Measurements from ENCODE around the gene STRIP1. TPM values are rescaled to one million over a fixed set of nuclear protein-coding genes. Genes with fewer than 3 reads are reported as not detected.
A peak's percentile ranks its signal among the peaks of the same experiment; 100 is the strongest.

Gene STRIP1
- total and polyA plus RNA-seq, 2 donors (not counting 1 experiment from before 2014, with no cell fraction given), result 17.2 to 43.8 TPM

DNA sequence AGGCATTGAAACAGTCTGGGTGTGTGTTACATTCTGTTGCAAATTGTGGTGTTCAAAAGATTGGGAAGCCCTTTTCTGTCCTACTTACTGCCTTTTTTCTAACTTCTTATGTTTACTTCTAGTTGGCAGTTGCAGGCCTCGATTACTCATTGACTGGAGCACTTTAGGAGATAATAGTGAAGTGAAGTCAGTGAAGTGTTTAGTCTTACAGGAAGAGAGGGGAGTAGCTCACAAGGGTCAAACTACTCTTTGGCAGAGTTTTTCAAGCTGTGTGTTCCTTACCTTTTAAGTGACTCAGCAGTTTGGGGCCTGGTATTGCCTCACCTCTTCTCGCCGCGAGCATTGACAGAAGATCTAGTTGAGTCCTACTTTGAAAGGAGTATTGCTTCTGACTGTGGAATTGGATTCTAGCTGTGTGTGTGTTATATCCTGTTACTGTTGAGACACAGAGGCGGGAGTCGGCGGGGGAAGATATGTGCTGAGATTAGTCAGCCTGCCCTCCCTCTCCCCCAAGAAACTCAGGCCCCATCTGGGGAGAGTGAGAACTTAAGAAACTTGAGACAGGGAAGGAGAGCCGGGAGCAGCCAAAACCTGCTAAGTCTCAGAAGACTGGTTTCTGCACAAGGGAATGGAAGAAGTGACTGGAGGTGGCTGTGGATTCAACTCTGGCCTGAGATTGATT is 30.5 kb upstream of the STRIP1 start:
- Histone ChIP-seq H3K27ac (ENCODE audit: insufficient read depth, low read length) (peak overlapping the region; percentile 73), H3K79me2 (ENCODE audit: control insufficient read depth, insufficient read depth, low read length) (peaks cover 32% of the 10 kb centered on the region), H3K36me3 (ENCODE audit: control insufficient read depth, insufficient read depth, low read length) (no peaks in the 10 kb centered on the region), H3K27me3 (ENCODE audit: control insufficient read depth, insufficient read depth, low read length) (no peaks in the 10 kb centered on the region), H3K4me1 (ENCODE audit: control insufficient read depth, extremely low read depth, insufficient read depth, low read length) (peaks cover 22% of the 10 kb centered on the region), H4K20me1 (ENCODE audit: control insufficient read depth, extremely low read depth, insufficient read depth, low read length) (no peaks in the 10 kb centered on the region), H3K4me2 (ENCODE audit: extremely low read depth, insufficient read depth, low read length) (peak overlapping the region; percentile 87), H2AFZ (ENCODE audit: low read length) (no peak overlapping the region), H3K9ac (ENCODE audit: insufficient read depth, low read length) (peak overlapping the region; percentile 14), H3K4me3 (replicated peaks in 1 of 4; ENCODE audit: control extremely low read depth in 1 of 4, insufficient read depth in 1 of 4, low read depth in 3 of 4, low read length in 4 of 4) (peak overlapping the region; percentile 5 to 37 (median 28)), H3K9me3 (ENCODE audit: control insufficient read depth, insufficient read depth, low read depth, low read length) (no peaks in the 10 kb centered on the region)
- TF ChIP-seq, protein P1, sequence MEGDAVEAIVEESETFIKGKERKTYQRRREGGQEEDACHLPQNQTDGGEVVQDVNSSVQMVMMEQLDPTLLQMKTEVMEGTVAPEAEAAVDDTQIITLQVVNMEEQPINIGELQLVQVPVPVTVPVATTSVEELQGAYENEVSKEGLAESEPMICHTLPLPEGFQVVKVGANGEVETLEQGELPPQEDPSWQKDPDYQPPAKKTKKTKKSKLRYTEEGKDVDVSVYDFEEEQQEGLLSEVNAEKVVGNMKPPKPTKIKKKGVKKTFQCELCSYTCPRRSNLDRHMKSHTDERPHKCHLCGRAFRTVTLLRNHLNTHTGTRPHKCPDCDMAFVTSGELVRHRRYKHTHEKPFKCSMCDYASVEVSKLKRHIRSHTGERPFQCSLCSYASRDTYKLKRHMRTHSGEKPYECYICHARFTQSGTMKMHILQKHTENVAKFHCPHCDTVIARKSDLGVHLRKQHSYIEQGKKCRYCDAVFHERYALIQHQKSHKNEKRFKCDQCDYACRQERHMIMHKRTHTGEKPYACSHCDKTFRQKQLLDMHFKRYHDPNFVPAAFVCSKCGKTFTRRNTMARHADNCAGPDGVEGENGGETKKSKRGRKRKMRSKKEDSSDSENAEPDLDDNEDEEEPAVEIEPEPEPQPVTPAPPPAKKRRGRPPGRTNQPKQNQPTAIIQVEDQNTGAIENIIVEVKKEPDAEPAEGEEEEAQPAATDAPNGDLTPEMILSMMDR (conservative IDR thresholded peaks at IDR 0.05 in 1 of 2, IDR thresholded peaks at IDR 0.05 in 1 of 2; ENCODE audit: low read depth in 1 of 2, low read length in 2 of 2), result no peak
- no peak for TF ChIP-seq EZH2 (IDR thresholded peaks at IDR 0.05; ENCODE audit: low read length, missing control alignments)
- peak; percentile 98 to 99 for DNase-seq (ENCODE audit: low read depth in 2 of 2)

DNA sequence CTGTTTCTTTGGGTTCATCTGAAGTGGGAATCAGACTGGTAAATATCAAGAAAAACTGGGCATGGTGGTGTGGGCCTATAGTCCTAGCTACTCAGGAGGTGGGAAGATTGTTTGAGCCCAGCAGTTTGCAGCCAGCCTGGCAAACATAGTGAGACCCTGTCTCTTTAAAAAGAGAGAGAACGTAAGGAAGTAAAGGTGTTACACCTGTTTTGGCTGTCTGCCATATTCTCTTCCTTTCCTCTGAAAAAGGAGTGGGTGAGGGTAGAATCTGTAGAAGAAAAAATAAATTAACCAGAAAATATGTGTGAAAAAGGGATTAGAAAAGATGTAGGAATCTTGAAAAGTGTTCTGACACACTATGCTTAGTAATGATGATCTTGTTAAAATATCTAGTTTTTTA is 29.8 kb upstream of the STRIP1 start:
- TF ChIP-seq, protein P1 (conservative IDR thresholded peaks at IDR 0.05 in 1 of 2, IDR thresholded peaks at IDR 0.05 in 1 of 2; ENCODE audit: low read depth in 1 of 2, low read length in 2 of 2), result no peak
- TF ChIP-seq EZH2 (IDR thresholded peaks at IDR 0.05; ENCODE audit: low read length, missing control alignments), result no peak

DNA sequence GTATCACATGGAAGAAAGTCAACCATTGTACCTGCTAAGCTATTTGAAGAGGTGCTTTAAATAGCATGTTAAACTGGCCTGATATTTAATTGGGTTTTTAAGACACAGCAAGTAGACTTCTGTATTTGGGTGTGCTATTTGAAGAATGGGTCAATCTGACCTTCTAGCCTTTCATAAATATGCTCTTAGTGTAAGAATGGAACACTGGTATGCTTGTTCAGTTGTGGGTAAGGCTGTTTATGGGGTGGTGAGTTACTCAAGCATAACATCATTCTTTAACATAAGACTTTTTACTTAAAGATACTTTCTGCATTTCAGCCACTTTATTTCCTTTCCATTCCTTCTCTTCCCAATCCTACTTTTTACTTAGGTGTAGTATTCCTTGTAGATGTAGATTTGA is 28.5 kb upstream of the STRIP1 start:
- peak overlapping the region; percentile 38 for H3K4me2 ChIP-seq (ENCODE audit: extremely low read depth, insufficient read depth, low read length)
- peaks cover 25% of the 10 kb centered on the region for H3K79me2 ChIP-seq (ENCODE audit: control insufficient read depth, insufficient read depth, low read length)
- no peak overlapping the region for H3K9ac ChIP-seq (ENCODE audit: insufficient read depth, low read length)
- peaks cover 22% of the 10 kb centered on the region for H3K4me1 ChIP-seq (ENCODE audit: control insufficient read depth, extremely low read depth, insufficient read depth, low read length)
- no peak overlapping the region for H3K4me3 ChIP-seq (replicated peaks in 1 of 4; ENCODE audit: control extremely low read depth in 1 of 4, insufficient read depth in 1 of 4, low read depth in 3 of 4, low read length in 4 of 4)
- H3K27ac ChIP-seq (ENCODE audit: insufficient read depth, low read length), result no peak overlapping the region
- TF ChIP-seq EZH2 (IDR thresholded peaks at IDR 0.05; ENCODE audit: low read length, missing control alignments), result no peak
- TF ChIP-seq, protein P1 (conservative IDR thresholded peaks at IDR 0.05 in 1 of 2, IDR thresholded peaks at IDR 0.05 in 1 of 2; ENCODE audit: low read depth in 1 of 2, low read length in 2 of 2), result no peak
- peak; percentile 44 to 51 for DNase-seq (ENCODE audit: low read depth in 2 of 2)
- H3K36me3 ChIP-seq (ENCODE audit: control insufficient read depth, insufficient read depth, low read length), result peaks cover 3% of the 10 kb centered on the region
- H3K27me3 ChIP-seq (ENCODE audit: control insufficient read depth, insufficient read depth, low read length), result no peaks in the 10 kb centered on the region
- H2AFZ ChIP-seq (ENCODE audit: low read length), result no peak overlapping the region
- H4K20me1 ChIP-seq (ENCODE audit: control insufficient read depth, extremely low read depth, insufficient read depth, low read length), result no peaks in the 10 kb centered on the region
- H3K9me3 ChIP-seq (ENCODE audit: control insufficient read depth, insufficient read depth, low read depth, low read length), result no peaks in the 10 kb centered on the region

More for the DNA sequence above, 29.8 kb upstream of the STRIP1 start:
- DNase-seq (ENCODE audit: low read depth in 2 of 2), result no peak
- Histone ChIP-seq H3K9me3 (ENCODE audit: control insufficient read depth, insufficient read depth, low read depth, low read length) (no peaks in the 10 kb centered on the region), H3K4me1 (ENCODE audit: control insufficient read depth, extremely low read depth, insufficient read depth, low read length) (peaks cover 22% of the 10 kb centered on the region), H3K79me2 (ENCODE audit: control insufficient read depth, insufficient read depth, low read length) (peaks cover 31% of the 10 kb centered on the region), H4K20me1 (ENCODE audit: control insufficient read depth, extremely low read depth, insufficient read depth, low read length) (no peaks in the 10 kb centered on the region), H3K4me2 (ENCODE audit: extremely low read depth, insufficient read depth, low read length) (peak overlapping the region; percentile 87), H3K36me3 (ENCODE audit: control insufficient read depth, insufficient read depth, low read length) (peaks cover 3% of the 10 kb centered on the region), H3K27ac (ENCODE audit: insufficient read depth, low read length) (peak overlapping the region; percentile 73), H3K9ac (ENCODE audit: insufficient read depth, low read length) (peak overlapping the region; percentile 14), H2AFZ (ENCODE audit: low read length) (no peak overlapping the region), H3K27me3 (ENCODE audit: control insufficient read depth, insufficient read depth, low read length) (no peaks in the 10 kb centered on the region), H3K4me3 (replicated peaks in 1 of 4; ENCODE audit: control extremely low read depth in 1 of 4, insufficient read depth in 1 of 4, low read depth in 3 of 4, low read length in 4 of 4) (peak overlapping the region in 3 of 4 experiments; percentile 20 to 37 (median 37))

Measured in fibroblast of lung (primary cell).